Right hindlimb (tissue), 1 donor: ENCODE results near the gene MEIKIN.
"Not testable (repeated sequence)": the region's sequence is repeated elsewhere in the genome, so short reads cannot be mapped to it uniquely, and the experiment has no call there.

Source experiments
- DNase-seq: peaks from one replicate; pipeline ENCODE4 v3.0.0-alpha.2; 2018

The MEIKIN gene

GRCh38 chr5:131902266-131902665, 43.2 kb downstream of the MEIKIN start:
- DNase-seq, result not testable (repeated sequence)

GRCh38 chr5:131899686-131900085, 45.8 kb downstream of the MEIKIN start:
- no peak for DNase-seq

GRCh38 chr5:131883984-131884383, 61.5 kb downstream of the MEIKIN start:
- no peak for DNase-seq

- no peak for DNase-seq
Observed at GRCh38 chr5:131879705-131880104, 65.8 kb downstream of the MEIKIN start.

- no peak for DNase-seq
Observed at GRCh38 chr5:131877873-131878272, 67.6 kb downstream of the MEIKIN start.

GRCh38 chr5:131871251-131871650, 74.2 kb downstream of the MEIKIN start:
- DNase-seq, result not testable (repeated sequence)

GRCh38 chr5:131867524-131867923, 77.9 kb downstream of the MEIKIN start:
- no peak for DNase-seq

- no peak for DNase-seq
Observed at GRCh38 chr5:131863700-131864099, 81.8 kb downstream of the MEIKIN start.

GRCh38 chr5:131857388-131857787, 88.1 kb downstream of the MEIKIN start:
- no peak for DNase-seq

GRCh38 chr5:131855452-131855851, 90.0 kb downstream of the MEIKIN start:
- DNase-seq, result no peak

- no peak for DNase-seq
Observed at GRCh38 chr5:131854134-131854533, 91.3 kb downstream of the MEIKIN start.

- no peak for DNase-seq
Observed at GRCh38 chr5:131848662-131849061, 96.8 kb downstream of the MEIKIN start.

GRCh38 chr5:131846536-131846935, 98.9 kb downstream of the MEIKIN start:
- DNase-seq, result no peak

GRCh38 chr5:131845828-131846227, 99.6 kb downstream of the MEIKIN start:
- no peak for DNase-seq

GRCh38 chr5:131842971-131843370, 102.5 kb downstream of the MEIKIN start:
- DNase-seq, result not testable (repeated sequence)

GRCh38 chr5:131832702-131833101, 112.8 kb downstream of the MEIKIN start:
- DNase-seq, result not testable (repeated sequence)

- DNase-seq, result no peak
Observed at GRCh38 chr5:131825404-131826013, 120.0 kb downstream of the MEIKIN start.

- no peak for DNase-seq
Observed at GRCh38 chr5:131824631-131825030, 120.8 kb downstream of the MEIKIN start.

- no peak for DNase-seq
Observed at GRCh38 chr5:131821221-131821620, 124.2 kb downstream of the MEIKIN start.

- DNase-seq, result no peak
Observed at GRCh38 chr5:131818001-131818724, 127.3 kb downstream of the MEIKIN start.

- no peak for DNase-seq
Observed at GRCh38 chr5:131814990-131815389, 130.5 kb downstream of the MEIKIN start.

- no peak for DNase-seq
Observed at GRCh38 chr5:131812371-131813160, 132.9 kb downstream of the MEIKIN start.

- DNase-seq, result no peak
Observed at GRCh38 chr5:131810510-131811249, 134.8 kb downstream of the MEIKIN start.
